HG03354 (cell line): ENCODE measurements around the gene PSMD5.

Experiments
- ATAC-seq: cut with Tn5 transposase; IDR thresholded peaks from one replicate; pipeline ENCODE4 v1.9.1; 2021; ENCODE audit warnings: mild to moderate bottlenecking; ENCODE audit not compliant: unreplicated experiment, poor library complexity, severe bottlenecking

The PSMD5 gene

DNA sequence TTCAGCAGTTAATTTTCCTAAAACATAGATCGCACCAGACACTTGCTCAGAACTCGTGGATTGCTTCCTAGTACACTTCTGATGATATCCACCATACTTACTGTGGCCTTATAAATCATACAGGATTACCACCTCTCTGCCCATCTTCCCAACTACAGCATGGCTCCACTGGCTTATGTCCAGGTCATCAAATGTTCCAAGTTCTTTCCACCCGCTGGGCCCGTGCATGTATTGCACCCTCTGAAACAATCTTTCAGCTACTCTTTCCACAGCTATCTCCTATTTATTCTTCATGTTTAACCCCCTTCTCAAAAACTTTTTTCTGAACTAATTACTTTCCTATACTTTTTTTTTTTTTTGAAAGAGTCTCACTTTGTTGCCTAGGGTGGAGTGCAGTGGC, 68.0 kb downstream of the PSMD5 start:
- no peak for ATAC-seq

GRCh38 chr9:120773256-120773655, 69.5 kb downstream of the PSMD5 start:
- no peak for ATAC-seq

GRCh38 chr9:120770931-120771330, 71.8 kb downstream of the PSMD5 start:
- ATAC-seq, result no peak

DNA sequence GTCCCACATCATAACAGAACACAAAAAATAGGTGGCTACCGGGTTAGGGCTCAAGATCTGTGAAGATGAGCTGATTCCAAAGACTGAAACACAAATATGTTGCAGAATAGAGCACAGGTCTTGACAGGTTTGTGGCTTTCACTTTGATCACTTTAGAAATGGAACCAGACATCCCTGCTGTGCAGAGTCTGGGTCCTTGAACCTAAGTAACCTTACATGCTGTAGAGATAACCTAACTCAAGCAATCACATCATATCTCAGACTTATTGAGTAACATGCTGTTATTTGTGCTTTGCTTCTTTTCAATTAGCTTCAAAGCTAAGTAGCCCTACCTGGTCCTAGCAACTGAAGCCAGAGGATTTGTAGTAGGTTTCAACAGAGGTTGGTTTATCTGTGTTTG, 73.8 kb downstream of the PSMD5 start:
- no peak for ATAC-seq

DNA sequence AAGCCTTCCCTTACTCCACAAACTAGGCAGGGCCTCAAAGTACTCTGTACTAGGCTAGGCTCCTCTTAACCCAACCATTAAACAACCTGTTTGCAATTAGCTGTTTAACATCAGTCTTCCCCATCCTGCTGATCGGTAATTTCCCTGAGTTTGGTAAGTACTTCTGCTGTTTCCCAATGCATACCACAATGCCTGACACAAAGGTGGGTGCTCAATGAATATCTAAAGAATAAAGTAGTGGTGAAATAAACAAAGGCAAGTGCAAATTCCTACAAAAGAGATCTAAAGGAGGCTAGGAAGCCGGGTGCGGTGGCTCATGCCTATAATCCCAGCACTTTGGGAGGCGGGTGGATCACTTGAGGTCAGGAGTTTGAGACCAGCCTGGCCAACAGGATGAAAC, 74.5 kb downstream of the PSMD5 start:
- ATAC-seq, result no peak

GRCh38 chr9:120767451-120767850, 75.3 kb downstream of the PSMD5 start:
- no peak for ATAC-seq
